Activated T-helper 2 cell treated with anti-CD3 and anti-CD28 coated beads, Interferon-gamma antibody, Interleukin-2, Interleukin-4, amounts not matched to agents 10 μg/mL and 5 μg/mL and 100 μg/mL, durations not matched to agents 14 hours and 24 hours and 36 hours (primary cell): Measurements from ENCODE around the gene KSR1. TPM values are rescaled to one million over a fixed set of nuclear protein-coding genes. Genes with fewer than 3 reads are reported as not detected.

Source experiments
- DNase-seq: peaks from one replicate; pipeline ENCODE4 v3.0.0; 2021; ENCODE audit warnings: low spot score
- H3K27ac Mint-ChIP-seq: one replicate; pipeline ENCODE4 v1.8.0; 2021; ENCODE audit warnings: mixed read lengths
- H3K27me3 Mint-ChIP-seq: one replicate; pipeline ENCODE4 v1.8.0; 2021; ENCODE audit warnings: low read depth, mixed read lengths
- H3K36me3 Mint-ChIP-seq: one replicate; pipeline ENCODE4 v1.8.0; 2021; ENCODE audit warnings: low read depth, mixed read lengths
- H3K4me1 Mint-ChIP-seq: one replicate; pipeline ENCODE4 v1.8.0; 2021; ENCODE audit warnings: low read depth, mixed read lengths
- H3K4me3 Mint-ChIP-seq: one replicate; pipeline ENCODE4 v1.8.0; 2021; ENCODE audit warnings: low read depth, mild to moderate bottlenecking, moderate library complexity, mixed read lengths
- H3K9me3 Mint-ChIP-seq: one replicate; pipeline ENCODE4 v1.8.0; 2021; ENCODE audit warnings: mixed read lengths
- intact Hi-C: fragments of 100-400 bp; cut with micrococcal nuclease; formaldehyde crosslinking; loops from one replicate; pipeline ENCODE4 v1.15.1; 2023
- total RNA-seq: library from RNA; stranded (reverse); gene quantifications from 2 replicates; pipeline ENCODE4 v1.2.3, GENCODE V29; 2022

The KSR1 gene
- total RNA-seq, 1 donor from 2014 or later, result 96.5 TPM

- Mint-ChIP-seq H3K36me3 (peaks cover 14% of the 10 kb centered on the region), H3K4me1 (peaks cover 83% of the 10 kb centered on the region), H3K27ac (peak overlapping the region; percentile 89), H3K4me3 (peak overlapping the region; percentile 43), H3K27me3 (no peaks in the 10 kb centered on the region), H3K9me3 (no peaks in the 10 kb centered on the region)
- intact Hi-C loops, result loop anchor here (5.0 kb wide), 2 partner anchors 119 to 179 kb away; partner anchors contain the start of gene WSB1
- peak; percentile 78 for DNase-seq
These were observed 15.3 kb downstream of the KSR1 start for GRCh38 chr17:27471321-27472269.

DNA sequence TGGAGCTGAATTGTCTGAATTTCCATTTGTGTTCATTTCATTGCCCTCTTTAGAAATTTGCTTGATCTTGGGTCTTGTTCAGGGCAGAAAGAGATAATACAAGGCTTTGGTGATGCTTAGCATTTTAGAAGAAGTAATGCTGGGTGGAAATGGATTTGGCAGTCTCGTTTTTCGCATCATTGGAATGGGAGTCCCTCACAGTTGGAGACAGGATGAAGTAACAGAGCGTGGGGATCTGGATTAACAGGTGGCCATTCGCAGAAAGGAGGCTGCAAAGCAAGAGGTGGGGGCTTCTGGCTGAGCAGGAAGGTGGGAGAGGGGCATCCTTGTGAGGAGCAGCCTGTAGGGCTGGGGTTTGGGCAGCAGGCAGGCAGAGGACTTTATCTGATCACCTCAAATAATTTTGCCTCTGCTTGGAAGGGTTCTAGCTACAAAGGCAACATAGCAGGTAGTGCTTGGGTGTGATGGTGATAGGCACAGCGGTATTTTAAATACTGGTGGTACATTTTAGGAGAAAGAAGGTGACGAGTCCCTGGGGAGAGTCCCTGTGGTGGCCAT, 17.0 kb downstream of the KSR1 start:
- peak overlapping the region; percentile 10 for H3K4me3 Mint-ChIP-seq
- peak overlapping the region; percentile 89 for H3K27ac Mint-ChIP-seq
- no peak for DNase-seq
- no peaks in the 10 kb centered on the region for H3K9me3 Mint-ChIP-seq
- H3K4me1 Mint-ChIP-seq, result peaks cover 83% of the 10 kb centered on the region
- intact Hi-C loops, result loop anchor here (1.0 to 5.0 kb wide), 3 partner anchors 71 to 181 kb away; partner anchors contain the start of gene WSB1
- H3K27me3 Mint-ChIP-seq, result no peaks in the 10 kb centered on the region
- peaks cover 17% of the 10 kb centered on the region for H3K36me3 Mint-ChIP-seq

DNA sequence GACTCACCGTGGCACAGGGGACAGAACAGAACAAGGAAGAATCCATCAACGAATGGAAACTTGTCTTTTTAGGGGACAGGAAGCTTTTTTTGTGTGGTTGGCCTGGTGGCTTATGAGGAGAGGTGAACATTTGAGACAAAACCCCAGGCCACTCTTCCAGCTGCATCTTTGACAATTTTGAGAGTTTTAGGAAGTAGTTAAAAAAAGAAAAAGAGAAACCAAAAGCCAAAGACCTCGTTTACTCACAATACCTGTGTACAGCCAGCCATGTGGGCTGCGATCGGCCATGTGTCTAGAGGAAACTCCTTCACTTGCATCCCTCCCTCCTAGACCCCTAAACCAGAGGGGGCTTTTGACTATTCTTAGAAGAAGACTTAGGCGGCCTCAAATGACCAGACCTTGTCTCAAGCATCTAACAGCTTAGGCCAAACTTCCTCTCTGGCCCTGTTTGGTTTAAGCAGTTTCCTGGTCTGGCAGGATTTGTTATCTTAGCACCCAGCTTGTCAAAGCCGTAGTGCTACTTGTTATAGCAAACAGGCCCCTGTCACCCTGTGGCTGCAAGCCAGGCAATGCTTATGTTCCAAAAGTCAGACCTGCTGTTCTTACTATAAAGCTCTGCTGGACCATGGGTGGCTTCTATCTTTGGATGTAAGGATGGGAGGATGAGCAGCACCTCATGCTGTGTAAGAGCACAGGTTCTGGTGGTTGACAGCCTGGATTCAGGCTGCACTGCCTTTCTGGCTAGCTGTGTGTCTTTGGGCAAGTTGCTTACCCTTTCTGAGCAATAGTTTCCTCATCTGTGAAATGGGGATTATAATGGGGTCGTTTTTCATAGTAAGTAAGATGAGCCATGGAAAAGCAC, 17.7 kb downstream of the KSR1 start:
- H3K4me1 Mint-ChIP-seq, result peaks cover 80% of the 10 kb centered on the region
- H3K9me3 Mint-ChIP-seq, result no peaks in the 10 kb centered on the region
- H3K36me3 Mint-ChIP-seq, result peaks cover 16% of the 10 kb centered on the region
- H3K27me3 Mint-ChIP-seq, result no peaks in the 10 kb centered on the region
- peak overlapping the region; percentile 89 for H3K27ac Mint-ChIP-seq
- intact Hi-C loops, result loop anchor here (1.0 to 5.0 kb wide), 5 partner anchors 18 to 182 kb away; partner anchors contain the start of genes KSR1 and WSB1
- peak overlapping the region; percentile 10 for H3K4me3 Mint-ChIP-seq
- DNase-seq, result peak; percentile 74

GRCh38 chr17:27475070-27475673, 18.9 kb downstream of the KSR1 start:
- Mint-ChIP-seq H3K4me1 (peaks cover 82% of the 10 kb centered on the region), H3K27me3 (no peaks in the 10 kb centered on the region), H3K36me3 (peaks cover 14% of the 10 kb centered on the region), H3K4me3 (peak overlapping the region; percentile 60), H3K9me3 (no peaks in the 10 kb centered on the region), H3K27ac (peak overlapping the region; percentile 89)
- intact Hi-C loops, result loop anchor here (1.0 to 2.0 kb wide), 2 partner anchors 9 to 102 kb away; no protein-coding TSS in a partner anchor
- DNase-seq, result no peak

GRCh38 chr17:27475981-27476895, 20.0 kb downstream of the KSR1 start:
- peaks cover 84% of the 10 kb centered on the region for H3K4me1 Mint-ChIP-seq
- intact Hi-C loops, result loop anchor here (1.0 to 2.0 kb wide), 2 partner anchors 10 to 101 kb away; no protein-coding TSS in a partner anchor
- peaks cover 10% of the 10 kb centered on the region for H3K36me3 Mint-ChIP-seq
- no peak overlapping the region for H3K4me3 Mint-ChIP-seq
- no peak for DNase-seq
- no peaks in the 10 kb centered on the region for H3K27me3 Mint-ChIP-seq
- H3K27ac Mint-ChIP-seq, result peak overlapping the region; percentile 89
- no peaks in the 10 kb centered on the region for H3K9me3 Mint-ChIP-seq

DNA sequence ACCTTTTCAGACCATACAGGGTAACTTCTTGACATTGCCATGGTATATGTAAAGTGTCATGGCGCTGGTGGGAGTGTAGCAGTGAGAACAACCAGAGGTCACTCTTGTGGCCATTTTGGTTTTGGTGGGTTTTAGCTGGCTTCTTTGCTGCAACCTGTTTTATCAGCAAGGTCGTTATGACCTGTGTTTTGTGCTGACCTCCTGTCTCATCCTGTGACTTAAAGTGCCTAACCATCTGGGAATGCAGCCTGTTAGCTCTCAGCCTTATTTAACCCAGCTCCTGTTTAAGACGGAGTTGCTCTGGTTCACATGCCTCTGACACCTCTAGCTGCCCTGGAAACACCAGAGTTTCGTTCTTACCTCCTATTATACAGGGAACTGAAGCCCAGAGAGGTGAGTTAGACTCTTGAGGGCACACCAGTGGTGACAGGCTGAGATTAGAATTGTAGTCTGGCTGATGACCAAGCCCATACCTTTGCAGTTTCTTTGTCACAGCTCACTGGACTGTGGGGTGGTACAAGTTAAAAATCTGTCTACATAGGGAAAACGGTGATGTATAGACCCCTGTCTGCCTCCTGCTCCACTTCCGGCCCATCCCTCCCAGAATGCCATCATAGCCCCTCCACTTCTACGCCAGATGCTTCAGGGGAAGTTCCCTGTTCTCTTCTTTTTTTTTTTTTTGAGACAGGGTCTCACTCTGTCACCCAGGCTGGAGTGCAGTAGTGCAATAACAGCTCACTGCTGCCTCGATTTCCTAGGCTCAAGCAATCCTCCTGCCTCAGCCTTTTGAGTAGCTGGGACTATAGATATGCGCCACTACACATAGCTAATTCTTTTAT, 21.0 kb downstream of the KSR1 start:
- Mint-ChIP-seq H3K27ac (peak overlapping the region; percentile 50), H3K27me3 (no peaks in the 10 kb centered on the region), H3K4me3 (no peak overlapping the region), H3K4me1 (peaks cover 82% of the 10 kb centered on the region), H3K9me3 (no peaks in the 10 kb centered on the region), H3K36me3 (peaks cover 10% of the 10 kb centered on the region)
- intact Hi-C loops, result no loop called here
- DNase-seq, result no peak

GRCh38 chr17:27477971-27478684, 21.9 kb downstream of the KSR1 start:
- Mint-ChIP-seq H3K27ac (no peak overlapping the region), H3K36me3 (peaks cover 10% of the 10 kb centered on the region), H3K27me3 (no peaks in the 10 kb centered on the region), H3K9me3 (no peaks in the 10 kb centered on the region), H3K4me3 (no peak overlapping the region), H3K4me1 (peaks cover 81% of the 10 kb centered on the region)
- no peak for DNase-seq
- intact Hi-C loops, result no loop called here

- Mint-ChIP-seq H3K27ac (peak overlapping the region; percentile 1), H3K4me3 (no peak overlapping the region), H3K9me3 (no peaks in the 10 kb centered on the region), H3K36me3 (peaks cover 15% of the 10 kb centered on the region), H3K4me1 (peaks cover 72% of the 10 kb centered on the region), H3K27me3 (no peaks in the 10 kb centered on the region)
- DNase-seq, result no peak
- intact Hi-C loops, result no loop called here
These were observed 22.8 kb downstream of the KSR1 start for GRCh38 chr17:27478901-27479538.

- H3K4me1 Mint-ChIP-seq, result peaks cover 65% of the 10 kb centered on the region
- H3K4me3 Mint-ChIP-seq, result no peak overlapping the region
- no peaks in the 10 kb centered on the region for H3K9me3 Mint-ChIP-seq
- H3K27ac Mint-ChIP-seq, result peak overlapping the region; percentile 89
- H3K27me3 Mint-ChIP-seq, result no peaks in the 10 kb centered on the region
- peaks cover 15% of the 10 kb centered on the region for H3K36me3 Mint-ChIP-seq
- intact Hi-C loops, result loop anchor here (2.0 kb wide), 1 partner anchor 13 kb away; no protein-coding TSS in a partner anchor
- no peak for DNase-seq
These were observed 23.6 kb downstream of the KSR1 start for GRCh38 chr17:27479838-27480237.

DNA sequence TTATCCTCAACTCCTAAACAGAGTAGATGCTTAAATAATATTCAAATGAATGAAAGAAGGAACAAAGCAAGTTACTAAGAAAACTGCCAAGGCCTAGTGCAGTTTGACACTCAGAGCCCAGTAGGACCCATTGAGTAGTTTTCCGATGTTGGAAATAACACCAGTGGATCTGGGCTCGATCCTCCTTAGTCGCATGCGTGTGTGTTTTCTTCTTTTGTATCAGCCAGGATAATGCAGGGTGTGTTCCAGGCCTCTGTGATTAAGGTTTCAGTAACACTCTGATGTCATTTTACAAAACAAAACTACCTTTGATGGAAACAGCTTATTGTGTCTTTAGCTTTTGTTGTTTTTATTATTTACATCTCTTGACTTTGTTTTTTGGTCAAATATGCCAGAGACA, 24.5 kb downstream of the KSR1 start:
- H3K9me3 Mint-ChIP-seq, result no peaks in the 10 kb centered on the region
- intact Hi-C loops, result loop anchor here (2.0 kb wide), 1 partner anchor 14 kb away; no protein-coding TSS in a partner anchor
- H3K27ac Mint-ChIP-seq, result peak overlapping the region; percentile 89
- DNase-seq, result no peak
- H3K4me1 Mint-ChIP-seq, result peaks cover 59% of the 10 kb centered on the region
- peaks cover 15% of the 10 kb centered on the region for H3K36me3 Mint-ChIP-seq
- no peak overlapping the region for H3K4me3 Mint-ChIP-seq
- H3K27me3 Mint-ChIP-seq, result no peaks in the 10 kb centered on the region
